Neural progenitor cell (in vitro differentiated cells): ENCODE results near the gene LEMD3.

Experiments
- EZH2 ChIP-seq: fragments of 200-600 bp; sonication (generic); IDR thresholded peaks from 2 replicates; pipeline ENCODE4 v1.6.1; 2017; ENCODE audit warnings: antibody characterized with exemption, mild to moderate bottlenecking, moderate library complexity
- EZH2phosphoT487 ChIP-seq: fragments of 200-600 bp; sonication (generic); IDR thresholded peaks from 2 replicates; pipeline ENCODE4 v1.6.1; 2017; ENCODE audit warnings: antibody characterized with exemption
- TF ChIP-seq, protein P1 (sequence below): fragments of 200-600 bp; sonication (generic); IDR thresholded peaks from 2 replicates; pipeline ENCODE4 v1.5.1; 2017; ENCODE audit warnings: antibody characterized with exemption, mild to moderate bottlenecking

DNA sequence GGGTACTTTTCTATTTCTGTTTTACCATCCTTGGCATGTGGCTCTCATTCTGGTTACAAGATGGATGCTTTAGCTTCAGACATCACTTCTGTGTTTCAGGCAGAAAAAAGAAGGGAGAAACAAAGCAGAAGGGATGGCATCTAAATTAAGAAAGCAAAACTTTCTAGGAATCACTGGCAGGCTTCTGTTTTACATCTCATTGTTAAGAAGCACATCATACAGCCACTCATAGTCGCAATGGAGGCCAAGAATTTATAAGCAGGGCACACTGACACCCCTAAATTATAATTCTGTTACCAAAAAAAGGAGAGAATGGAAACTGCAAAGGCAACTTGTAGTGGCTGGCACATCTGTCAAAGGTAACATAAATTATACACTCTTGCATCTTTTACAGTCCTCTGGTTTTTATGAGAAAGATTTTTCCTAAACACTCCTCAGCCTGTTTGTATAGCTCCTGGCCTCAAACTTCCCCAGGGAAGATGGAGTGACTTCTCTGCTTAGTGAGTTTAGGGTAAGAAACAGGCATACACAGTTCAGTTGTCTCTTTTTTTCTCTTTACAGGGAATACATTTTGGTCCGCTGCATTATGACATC lies 22.0 kb upstream of the LEMD3 start:
- TF ChIP-seq, protein P1, sequence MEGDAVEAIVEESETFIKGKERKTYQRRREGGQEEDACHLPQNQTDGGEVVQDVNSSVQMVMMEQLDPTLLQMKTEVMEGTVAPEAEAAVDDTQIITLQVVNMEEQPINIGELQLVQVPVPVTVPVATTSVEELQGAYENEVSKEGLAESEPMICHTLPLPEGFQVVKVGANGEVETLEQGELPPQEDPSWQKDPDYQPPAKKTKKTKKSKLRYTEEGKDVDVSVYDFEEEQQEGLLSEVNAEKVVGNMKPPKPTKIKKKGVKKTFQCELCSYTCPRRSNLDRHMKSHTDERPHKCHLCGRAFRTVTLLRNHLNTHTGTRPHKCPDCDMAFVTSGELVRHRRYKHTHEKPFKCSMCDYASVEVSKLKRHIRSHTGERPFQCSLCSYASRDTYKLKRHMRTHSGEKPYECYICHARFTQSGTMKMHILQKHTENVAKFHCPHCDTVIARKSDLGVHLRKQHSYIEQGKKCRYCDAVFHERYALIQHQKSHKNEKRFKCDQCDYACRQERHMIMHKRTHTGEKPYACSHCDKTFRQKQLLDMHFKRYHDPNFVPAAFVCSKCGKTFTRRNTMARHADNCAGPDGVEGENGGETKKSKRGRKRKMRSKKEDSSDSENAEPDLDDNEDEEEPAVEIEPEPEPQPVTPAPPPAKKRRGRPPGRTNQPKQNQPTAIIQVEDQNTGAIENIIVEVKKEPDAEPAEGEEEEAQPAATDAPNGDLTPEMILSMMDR, result no peak
- TF ChIP-seq EZH2phosphoT487 (no peak), EZH2 (no peak)
